GM19328 (cell line): ENCODE measurements around the gene ZNF354C.

ENCODE experiments used
- ATAC-seq: cut with Tn5 transposase; IDR thresholded peaks from one replicate; pipeline ENCODE4 v1.9.1; 2021; ENCODE audit warnings: mild to moderate bottlenecking, moderate library complexity; ENCODE audit not compliant: unreplicated experiment

ZNF354C gene

DNA sequence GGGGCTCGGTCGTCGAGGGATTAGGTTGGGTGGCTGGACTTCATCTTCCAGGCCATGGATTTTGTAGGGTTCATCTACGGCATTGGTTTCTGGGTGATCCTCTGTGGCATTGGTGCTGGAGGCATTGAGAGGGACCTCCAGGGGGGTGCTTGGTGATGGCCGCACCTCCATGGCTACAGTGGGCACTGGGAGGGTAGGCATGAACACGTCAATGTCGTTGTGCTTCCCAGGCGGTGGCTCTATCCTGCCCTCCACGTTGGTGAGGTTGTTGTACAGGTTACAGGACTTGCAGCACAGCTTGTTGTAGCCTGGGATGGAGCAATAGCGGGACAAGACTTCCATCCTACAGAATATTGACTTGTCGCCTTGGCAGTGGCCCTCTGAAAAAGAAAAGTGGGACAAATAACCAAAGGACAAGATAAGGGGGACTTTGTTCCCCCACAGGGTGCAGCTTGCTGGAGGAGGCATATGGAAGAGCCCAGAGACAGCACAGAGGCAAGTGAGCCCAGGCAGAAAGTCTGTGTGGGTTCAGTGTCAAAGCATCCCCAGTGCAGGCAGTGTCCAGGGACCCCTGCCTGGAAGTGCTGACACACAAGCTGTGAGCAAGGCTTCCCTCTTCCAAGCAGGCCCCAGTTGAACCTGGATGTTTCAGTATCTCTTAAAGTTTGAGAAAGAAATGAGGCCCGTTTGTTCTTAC is 53.9 kb downstream of the ZNF354C start:
- no peak for ATAC-seq

DNA sequence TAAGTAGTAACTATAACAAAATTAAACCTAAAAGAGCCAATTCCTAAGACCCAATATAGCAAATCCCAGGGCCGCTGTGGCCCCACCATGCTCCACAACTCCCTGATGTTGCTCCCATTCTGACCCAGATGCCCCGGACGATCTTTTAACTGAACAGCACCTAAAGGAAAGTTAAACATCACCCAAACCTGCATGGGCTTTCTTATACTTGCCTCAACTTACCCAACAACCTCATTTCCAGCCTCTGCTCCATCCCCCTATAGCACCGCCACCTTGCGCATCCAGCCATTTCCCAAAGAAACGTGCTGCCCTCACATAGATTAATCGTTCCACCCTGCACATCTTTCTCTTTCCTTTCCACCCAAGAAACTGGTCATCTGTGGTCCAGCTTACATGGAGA is 54.6 kb downstream of the ZNF354C start:
- ATAC-seq: no peak

DNA sequence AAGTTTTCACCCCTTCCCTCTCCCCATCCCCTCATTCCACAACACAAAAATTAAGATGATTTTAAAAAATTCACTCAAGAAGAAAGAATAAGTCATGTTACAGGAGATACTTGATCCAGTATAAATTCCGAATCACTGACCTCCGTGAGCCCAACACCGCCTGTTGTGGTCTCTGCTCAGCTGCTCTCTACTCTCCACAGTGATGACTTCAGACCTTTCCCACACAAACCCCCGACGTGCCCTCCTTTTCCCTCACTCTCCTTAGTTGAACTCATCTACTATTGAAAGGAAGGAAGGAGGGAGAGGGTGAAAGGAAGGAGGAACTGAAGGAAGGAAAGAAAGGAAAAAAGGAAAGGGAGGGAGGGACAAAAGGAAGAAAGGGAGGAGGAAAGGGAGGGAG is 55.1 kb downstream of the ZNF354C start:
- ATAC-seq: no peak

DNA sequence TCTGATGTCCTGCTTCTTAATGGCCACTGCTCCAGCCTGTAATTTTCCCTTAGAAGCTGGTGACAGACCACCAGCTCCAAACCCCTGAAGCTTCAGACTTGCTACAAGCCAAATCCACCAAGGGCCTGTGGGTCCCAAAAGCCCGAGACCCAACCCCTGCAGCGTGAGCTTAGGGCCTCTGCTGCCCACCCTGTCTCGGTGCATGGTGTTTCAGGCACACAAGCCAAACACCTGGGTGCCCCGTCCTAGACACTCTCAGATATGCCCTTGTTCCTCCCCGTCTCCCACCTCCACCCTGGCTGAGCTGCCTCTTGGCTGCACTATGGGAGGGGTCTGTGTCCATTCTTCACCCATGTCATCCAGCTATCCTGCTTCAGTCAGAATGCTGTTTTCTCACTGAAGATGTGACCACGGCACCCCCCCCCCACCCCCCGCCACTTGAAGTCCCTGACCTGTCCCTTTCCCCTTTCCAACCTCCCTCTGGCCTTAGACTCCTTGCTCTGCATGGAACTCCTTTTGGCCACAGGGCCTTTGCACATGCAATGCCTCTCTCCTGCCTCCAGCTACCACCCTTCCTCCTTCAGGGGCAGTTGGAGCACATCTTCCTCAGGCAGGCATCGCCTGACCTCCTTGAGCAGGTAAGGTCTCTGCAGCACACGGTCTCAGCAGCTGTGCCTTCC is 55.8 kb downstream of the ZNF354C start:
- ATAC-seq: no peak

DNA sequence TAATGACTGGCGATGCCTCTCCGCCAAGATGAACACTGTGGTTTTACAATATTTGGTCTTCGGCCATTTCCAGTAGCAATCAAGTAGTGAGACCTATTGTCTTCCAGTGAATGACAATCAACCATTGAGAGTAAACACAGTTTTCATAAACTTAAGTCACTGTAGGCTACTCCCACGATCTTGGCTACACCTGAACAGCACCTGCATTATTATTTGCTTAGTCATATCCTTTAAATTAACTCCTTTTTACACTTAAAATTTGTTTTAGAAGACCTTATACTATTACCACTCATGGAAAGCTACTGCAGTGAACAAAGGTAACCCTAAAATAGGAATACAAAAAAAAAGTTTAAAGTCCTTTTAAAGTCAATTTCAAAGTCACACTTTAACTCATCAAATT is 58.2 kb downstream of the ZNF354C start:
- no peak for ATAC-seq

DNA sequence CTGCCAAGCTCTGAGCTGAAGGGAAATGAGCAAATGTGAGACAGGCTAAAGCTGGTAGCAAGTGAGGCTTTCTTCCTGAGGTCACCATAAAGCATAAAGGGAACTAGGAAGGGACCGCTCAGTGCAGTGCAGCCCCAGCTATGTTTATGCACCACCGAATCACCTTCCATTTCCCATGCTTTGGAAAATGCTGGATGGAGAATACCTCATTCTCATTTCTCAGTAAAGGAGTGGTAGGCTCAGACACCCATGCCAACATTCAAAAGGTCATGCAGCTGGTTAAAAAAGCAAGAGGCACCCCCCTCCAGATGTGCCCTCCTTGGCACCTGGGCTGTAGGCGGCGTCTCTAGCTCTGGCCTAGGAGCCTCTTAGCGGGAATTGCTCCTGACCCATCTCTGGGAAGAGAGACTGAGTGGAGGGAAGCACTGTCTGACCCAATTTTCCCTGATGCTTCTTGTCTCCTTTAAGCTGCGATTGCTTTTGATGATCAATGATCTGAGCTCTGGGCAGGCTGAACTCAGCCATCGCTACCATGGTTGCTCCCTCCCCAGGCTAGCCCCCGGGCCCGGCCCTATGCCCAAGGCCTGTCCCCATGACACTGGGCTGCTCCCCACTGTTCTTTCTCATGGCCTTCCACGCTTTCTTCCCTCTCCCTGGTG is 58.7 kb downstream of the ZNF354C start:
- ATAC-seq: no peak

DNA sequence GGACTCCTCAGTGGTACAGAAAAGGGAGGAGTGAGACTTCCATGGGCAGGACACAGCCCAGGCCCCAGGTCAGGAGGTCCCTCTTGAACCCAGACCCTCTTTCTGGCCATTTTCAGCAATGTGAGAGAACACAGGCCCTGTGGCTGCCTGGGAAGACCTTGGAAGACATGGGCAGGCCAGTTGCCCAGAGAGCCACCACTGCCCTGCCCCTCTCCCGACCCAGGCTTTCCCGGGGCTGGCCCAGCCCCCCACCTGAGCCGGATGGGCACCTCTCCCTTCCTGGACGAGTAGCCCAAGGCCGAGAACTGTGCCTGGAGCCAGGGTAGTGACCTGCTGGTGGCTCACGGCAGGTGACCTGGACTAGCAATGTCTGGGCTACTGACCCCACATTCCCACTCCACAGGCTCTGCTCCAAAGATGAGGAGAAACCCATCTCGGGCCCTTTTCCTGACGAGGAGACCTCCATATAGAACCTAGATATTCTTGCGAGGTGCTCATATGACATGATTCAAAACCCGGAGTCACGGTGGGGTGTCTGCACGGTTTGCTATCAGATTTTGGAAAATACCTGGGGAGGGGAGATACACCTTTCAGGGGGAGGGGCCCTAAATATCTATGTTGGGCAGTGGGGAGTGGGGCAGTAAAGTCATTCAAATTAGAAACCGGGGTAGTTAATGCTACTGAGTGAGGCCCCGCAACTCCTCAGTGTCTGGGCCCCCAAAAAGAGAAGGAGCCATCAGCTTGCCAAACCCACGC is 59.4 kb downstream of the ZNF354C start:
- ATAC-seq: no peak

DNA sequence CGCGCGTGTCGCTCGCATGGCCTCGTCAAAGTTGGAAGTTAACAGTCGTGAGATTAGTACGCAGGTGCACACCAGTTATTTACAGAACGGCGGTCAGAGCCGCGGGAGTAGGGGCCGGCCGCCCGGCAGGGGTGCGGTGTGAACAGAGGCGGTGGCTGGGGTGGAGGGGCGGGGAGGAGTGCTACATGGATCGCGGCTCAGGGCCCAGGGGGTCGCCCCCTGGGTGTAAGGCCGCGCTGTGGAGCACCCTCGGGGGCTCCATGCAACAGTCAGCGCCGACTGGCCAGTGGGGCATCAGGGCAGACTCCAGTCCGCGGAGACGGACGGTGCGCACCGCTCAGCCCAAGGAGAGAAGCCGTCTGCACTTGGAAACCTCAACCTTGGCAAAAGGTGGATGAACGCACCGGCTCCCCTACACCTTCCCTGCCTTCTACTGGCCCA is 60.3 kb downstream of the ZNF354C start:
- ATAC-seq: no peak

DNA sequence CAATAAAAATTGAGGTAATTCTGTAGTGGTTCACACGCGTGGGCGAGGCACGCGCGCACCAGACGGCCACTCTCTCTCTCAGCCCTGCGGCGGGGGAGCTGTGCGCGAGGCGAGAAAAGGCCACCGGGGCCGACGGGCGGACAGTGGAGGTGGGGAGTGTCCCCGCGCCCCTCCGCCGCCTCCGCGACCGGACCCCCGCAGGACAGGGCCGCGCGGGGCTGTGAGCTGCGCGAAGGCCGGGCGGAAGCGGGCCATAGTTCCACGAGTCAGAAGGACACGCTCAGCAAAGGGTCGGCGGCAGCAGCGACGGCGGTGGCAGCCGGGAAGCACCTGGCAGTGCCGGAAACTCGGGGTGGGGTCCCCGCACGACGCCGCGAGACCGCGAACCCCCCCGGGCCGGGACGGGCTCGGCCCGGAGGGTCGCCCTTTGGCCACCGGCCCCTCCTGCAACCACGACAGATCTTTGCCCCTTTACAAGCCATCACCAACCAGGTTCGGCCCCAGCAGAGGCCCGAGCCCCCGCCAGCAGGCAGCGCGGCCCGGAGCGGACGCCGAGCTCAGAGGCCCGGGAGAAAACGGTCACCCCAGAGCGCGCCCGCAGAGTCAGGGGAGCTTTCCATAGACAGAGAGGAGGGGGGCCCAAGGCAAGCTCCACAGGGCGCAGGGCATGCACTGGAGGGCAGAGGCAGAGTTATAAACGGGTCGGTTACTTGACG is 60.9 kb downstream of the ZNF354C start:
- ATAC-seq: no peak

DNA sequence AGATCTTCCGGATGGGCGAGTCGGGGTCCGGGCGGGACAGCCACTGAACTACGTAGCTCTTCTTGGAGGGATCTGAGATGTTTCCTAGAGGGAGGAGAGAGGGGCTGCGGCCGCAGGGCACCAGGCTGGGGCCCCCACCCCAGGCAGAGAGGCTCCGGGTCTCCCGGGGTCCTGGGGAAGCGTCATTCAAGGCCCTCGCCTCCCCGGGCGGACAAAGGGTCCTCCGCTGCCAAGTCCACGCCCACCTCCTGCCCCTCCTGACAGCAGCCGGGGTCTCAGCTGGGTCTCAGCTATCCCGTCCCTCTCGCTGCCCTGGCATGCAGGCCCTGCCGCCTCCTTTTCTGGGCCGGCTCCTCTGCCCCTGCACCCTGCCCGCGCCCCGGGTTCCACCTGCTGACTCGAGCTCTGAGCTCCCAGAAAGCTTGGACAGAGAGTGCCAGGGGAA is 61.5 kb downstream of the ZNF354C start:
- ATAC-seq: no peak

DNA sequence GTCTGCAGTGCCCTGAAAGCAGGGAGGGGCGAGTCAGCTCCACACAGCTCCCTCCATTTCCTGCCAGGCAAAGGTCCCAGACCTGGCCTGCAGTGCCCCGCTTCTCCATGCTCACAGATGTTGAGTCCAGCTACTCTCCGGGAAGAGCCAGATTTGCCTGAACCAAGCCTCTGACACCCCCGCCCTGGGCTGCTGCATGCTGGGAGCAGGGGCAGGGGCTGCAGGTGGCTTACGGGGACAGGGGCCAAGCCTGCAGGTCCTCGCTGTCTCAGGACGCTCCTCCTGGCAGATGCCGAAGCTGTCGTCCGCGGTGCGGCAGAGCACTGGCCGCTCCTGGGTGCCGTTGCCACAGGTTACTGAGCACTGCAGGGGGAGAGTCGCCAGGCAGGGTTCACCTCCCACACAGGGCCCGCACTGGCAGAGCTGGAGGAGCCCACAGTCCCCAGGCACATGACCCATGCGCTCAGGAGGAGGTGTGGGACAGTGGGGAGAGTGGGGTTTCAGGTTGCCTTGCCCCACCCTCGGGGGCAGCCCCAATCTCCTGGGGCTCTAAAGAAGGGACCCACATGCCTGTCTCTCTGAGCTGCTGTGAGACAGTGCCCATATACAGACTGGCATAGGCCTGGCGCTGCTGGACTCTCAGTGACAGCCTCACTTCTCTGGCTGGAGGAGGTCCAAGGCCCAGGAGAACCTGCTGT is 62.4 kb downstream of the ZNF354C start:
- no peak for ATAC-seq

DNA sequence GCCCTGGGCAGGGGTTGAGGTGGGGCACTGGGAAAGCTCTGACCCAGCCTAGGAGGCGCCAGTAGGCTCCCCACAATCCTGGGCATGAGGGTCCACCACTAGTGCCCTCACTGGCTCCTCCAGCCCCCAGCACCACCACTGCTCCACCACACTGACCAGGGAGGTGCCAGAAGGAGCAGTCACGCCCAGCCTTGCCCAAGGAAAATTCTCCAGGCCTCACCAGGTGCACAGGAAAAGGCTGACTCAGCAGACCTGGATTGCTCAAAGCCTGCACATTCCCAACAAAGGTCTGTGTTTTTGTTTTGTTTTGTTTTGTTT is 62.9 kb downstream of the ZNF354C start:
- no peak for ATAC-seq

DNA sequence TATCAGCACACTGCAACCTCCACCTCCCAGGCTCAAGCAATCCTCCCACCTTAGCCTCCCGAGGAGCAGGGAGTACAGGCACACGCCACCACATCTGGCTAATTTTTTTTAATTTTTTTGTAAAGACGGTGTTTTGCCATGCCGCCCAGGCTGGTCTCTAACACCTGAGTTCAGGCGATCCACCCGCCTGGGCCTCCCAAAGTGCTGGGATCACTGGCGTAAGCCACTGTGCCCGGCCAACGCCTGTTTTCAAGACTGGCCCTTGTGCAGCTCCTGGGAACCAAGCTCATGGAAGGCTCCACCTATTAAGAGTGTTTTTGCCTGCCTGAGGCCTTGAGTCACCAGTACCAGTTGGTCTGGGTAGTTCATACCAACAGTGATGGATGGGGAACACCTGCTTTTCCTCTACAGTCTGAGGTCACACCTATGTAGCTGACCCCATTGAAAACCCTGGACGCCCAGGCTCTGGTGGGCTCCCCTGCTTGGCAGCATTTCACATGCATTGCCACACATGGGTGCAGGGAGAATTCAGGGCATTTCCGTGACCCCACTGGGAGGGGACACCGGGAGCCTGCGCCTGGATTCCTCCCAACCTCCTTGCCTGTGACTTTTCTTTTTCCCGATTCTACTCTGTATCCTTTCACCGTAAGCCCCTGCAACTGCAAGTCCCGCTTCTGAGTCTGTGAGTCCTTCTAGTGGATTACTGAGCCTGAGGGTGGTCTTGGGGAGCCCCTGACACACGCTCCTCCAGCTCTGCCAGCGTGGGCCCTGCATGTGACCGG is 63.5 kb downstream of the ZNF354C start:
- no peak for ATAC-seq

DNA sequence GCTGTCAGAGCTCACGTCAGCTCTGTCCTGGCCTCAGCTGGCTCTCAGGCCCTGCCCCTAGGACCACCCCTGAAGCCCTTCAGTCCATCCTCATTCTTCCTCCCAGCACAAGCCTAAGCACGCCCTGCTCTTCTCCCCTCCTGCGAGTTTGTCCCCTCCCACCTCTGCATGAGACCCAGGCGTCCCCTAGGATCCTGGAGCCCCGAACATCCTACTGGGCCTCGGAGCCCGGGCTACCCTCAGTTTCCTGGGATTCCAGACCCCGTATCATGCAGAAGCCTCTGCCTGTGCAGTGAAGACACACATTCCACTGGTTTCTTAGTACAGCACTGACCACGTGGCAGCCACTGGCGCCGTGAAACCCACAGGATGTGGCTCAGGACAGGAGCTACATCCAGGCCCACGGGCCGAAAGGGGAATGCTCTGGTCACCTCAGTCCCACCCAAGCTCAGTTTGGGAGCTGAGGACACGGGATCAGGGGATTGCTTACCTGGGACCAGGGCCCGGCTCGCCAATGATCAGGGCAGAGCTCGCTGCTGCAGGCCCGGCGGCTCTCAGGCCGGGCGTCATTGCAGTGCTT is 64.2 kb downstream of the ZNF354C start:
- ATAC-seq: no peak

DNA sequence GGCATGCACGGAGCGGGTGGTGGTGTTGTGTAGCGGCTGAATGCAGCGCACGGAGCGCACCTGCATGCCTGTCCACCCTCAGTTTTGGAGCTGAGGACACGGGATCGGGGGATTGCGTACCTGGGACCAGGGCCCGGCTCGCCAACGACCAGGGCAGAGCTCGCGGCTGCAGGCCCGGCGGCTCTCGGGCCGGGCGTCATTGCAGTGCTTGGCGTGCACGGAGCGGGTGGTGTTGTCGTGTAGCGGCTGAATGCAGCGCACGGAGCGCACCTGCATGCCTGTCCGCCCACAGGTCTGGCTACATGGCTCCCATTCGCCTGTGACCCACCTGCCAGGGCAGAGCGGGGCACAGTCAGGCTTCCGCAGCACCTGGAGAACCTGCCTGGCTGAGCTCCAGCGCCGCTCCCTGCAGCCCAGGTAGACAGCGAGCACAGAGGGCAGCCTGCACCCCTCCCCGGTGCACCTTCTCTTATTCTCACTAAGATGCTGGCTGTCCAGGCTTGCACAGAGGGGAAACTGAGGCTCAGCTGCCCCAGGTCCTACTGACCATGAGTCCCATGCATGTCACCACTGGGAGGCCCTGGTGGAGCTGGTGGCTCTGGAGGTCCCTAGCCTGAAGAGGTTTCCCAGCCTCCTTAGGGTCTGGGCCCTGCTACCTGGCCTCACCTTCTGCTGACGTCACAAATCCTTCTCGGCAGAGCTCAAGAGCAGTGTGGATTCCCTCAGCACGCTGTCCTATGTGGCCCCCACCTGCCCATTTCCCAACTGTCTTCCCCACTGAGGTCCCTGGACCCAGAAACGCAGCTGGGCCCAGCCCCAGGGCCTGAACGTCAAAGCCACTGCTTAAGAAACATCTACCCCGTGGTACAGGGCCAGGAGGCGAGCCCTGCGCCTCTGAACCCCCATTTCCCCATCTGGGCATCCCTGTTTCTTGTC is 64.9 kb downstream of the ZNF354C start:
- no peak for ATAC-seq

DNA sequence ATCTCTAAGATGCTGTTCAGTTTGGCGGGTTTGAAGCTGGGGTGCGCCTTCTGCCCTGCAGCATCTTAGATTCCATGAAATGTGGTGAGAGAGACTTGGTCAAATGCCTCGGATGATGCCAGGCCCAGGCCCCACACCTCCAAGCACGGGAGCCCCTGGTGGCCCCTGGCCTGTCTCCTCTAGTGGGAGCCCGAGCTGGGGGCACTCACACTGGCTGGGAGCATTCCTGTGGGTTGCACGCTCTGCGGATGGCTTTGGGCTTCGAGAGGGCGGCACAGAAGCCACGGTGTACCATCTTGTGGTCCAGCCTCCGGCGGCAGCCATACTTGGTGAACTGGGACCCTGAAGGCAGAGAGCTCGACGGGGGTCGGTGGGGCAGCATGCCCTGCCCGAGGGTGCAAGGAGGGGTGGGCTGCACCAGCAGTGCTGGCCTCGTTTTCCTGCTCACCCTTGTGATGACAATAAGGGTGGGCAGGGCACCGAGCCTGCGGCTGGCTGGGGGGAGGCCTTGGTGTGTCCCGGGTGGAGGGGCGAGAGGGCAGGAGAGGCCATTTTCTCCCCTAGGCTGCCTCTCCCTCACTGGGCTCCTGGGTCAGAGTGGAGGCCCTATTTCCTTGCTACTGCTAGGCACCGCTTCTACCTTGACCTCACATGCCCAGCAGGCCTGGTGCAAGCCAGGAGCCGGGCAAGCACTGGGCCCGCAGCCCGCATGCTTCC is 65.8 kb downstream of the ZNF354C start:
- ATAC-seq: no peak

DNA sequence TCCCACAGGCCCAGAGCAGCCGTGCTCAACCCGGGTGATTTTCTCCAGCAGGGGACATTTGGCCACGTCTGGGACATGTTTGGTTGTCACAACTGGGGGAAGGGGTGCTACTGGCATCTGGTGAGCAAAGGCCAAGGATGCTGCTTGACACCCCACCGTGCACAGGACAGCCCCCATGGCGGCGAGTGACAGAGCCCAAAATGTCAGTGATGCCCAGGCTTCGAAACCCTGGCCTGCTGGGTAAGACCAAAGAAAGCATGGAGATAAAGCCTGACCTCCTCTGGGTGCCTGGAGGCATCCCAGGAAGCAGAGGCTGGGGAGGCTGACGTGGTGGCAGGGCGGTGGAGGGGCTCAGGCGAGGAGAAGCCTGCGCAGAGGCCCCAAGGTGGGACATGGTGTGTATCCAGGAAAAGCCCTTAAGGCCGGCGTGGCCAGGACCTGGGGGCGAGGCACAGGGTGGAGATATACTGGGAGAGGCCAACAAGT is 66.4 kb downstream of the ZNF354C start:
- ATAC-seq: no peak
